GM23338 (cell line): Measurements from ENCODE around the gene ASTL. TPM values are rescaled to one million over a fixed set of nuclear protein-coding genes. Genes with fewer than 3 reads are reported as not detected.

Source experiments
- CTCF ChIP-seq, 2 experiments: fragments of 200-600 bp in 1 of 2; sonication (generic) in 1 of 2; conservative IDR thresholded peaks; 2 replicates each; pipeline versions ENCODE4 v1.5.1 to v1.6.1; 2016 to 2017; ENCODE audit warnings: antibody characterized with exemption in 2 of 2, low read depth in 2 of 2, mild to moderate bottlenecking in 2 of 2, moderate library complexity in 1 of 2
- EZH2phosphoT487 ChIP-seq: fragments of 200-600 bp; sonication (generic); IDR thresholded peaks from one replicate; pipeline ENCODE4 v1.8.1; 2018; ENCODE audit warnings: antibody characterized with exemption; ENCODE audit not compliant: unreplicated experiment
- JUNB ChIP-seq: IDR thresholded peaks from one replicate; pipeline ENCODE4 v1.6.1; 2016; ENCODE audit warnings: antibody characterized with exemption; ENCODE audit not compliant: unreplicated experiment
- NANOG ChIP-seq: IDR thresholded peaks from 2 replicates; pipeline ENCODE4 v1.6.1; 2016; ENCODE audit warnings: antibody characterized with exemption, borderline replicate concordance
- POLR2AphosphoS5 ChIP-seq: IDR thresholded peaks from 2 replicates; pipeline ENCODE4 v1.6.1; 2016; ENCODE audit warnings: antibody characterized with exemption, low read depth
- STAT1 ChIP-seq: IDR thresholded peaks from one replicate; pipeline ENCODE4 v1.6.1; 2016; ENCODE audit warnings: antibody characterized with exemption; ENCODE audit not compliant: unreplicated experiment
- ZNF114 ChIP-seq: fragments of 250-450 bp; sonication (Bioruptor Pico); IDR thresholded peaks from 2 replicates; pipeline ENCODE4 v1.5.0; 2020; ENCODE audit warnings: mild to moderate bottlenecking, moderate library complexity
- ZNF462 ChIP-seq: fragments of 250-450 bp; sonication (Bioruptor Pico); IDR thresholded peaks from 2 replicates; pipeline ENCODE4 v1.5.0; 2020; ENCODE audit warnings: mild to moderate bottlenecking, moderate library complexity
- polyA plus RNA-seq: library from polyadenylated mRNA; unstranded; fragments of >200 nt; fragmentation: Nextera tagmentation; extraction: Ambion mirVana; gene quantifications from 2 replicates; pipeline ENCODE4 v1.2.1, GENCODE V29; 2016
- total RNA-seq: library from RNA; depleted of rRNA; stranded (reverse); fragments of >200 nt; shearing (Covaris generic); gene quantifications from 2 replicates; pipeline ENCODE4 v1.2.3, GENCODE V29; 2014
- TF ChIP-seq, protein P1 (sequence below): IDR thresholded peaks from 2 replicates; pipeline ENCODE4 v1.6.1; 2016; ENCODE audit warnings: antibody characterized with exemption
- TF ChIP-seq, protein P2 (sequence below): IDR thresholded peaks from one replicate; pipeline ENCODE4 v1.6.1; 2018; ENCODE audit warnings: antibody characterized with exemption; ENCODE audit not compliant: unreplicated experiment

The ASTL gene
- total and polyA plus RNA-seq, 2 experiments from 2014 or later: 0.23 TPM; not detected in 1

- TF ChIP-seq ZNF462: no peak
- TF ChIP-seq, protein P1, sequence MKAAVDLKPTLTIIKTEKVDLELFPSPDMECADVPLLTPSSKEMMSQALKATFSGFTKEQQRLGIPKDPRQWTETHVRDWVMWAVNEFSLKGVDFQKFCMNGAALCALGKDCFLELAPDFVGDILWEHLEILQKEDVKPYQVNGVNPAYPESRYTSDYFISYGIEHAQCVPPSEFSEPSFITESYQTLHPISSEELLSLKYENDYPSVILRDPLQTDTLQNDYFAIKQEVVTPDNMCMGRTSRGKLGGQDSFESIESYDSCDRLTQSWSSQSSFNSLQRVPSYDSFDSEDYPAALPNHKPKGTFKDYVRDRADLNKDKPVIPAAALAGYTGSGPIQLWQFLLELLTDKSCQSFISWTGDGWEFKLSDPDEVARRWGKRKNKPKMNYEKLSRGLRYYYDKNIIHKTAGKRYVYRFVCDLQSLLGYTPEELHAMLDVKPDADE: no peak
- TF ChIP-seq EZH2phosphoT487: no peak
- TF ChIP-seq ZNF114 (CRISPR knock-in tag): no peak
- TF ChIP-seq CTCF (conservative IDR thresholded peaks at IDR 0.05; ENCODE audit: low read depth in 2 of 2): no peak
- no peak for TF ChIP-seq NANOG
- no peak for TF ChIP-seq JUNB
- TF ChIP-seq, protein P2, sequence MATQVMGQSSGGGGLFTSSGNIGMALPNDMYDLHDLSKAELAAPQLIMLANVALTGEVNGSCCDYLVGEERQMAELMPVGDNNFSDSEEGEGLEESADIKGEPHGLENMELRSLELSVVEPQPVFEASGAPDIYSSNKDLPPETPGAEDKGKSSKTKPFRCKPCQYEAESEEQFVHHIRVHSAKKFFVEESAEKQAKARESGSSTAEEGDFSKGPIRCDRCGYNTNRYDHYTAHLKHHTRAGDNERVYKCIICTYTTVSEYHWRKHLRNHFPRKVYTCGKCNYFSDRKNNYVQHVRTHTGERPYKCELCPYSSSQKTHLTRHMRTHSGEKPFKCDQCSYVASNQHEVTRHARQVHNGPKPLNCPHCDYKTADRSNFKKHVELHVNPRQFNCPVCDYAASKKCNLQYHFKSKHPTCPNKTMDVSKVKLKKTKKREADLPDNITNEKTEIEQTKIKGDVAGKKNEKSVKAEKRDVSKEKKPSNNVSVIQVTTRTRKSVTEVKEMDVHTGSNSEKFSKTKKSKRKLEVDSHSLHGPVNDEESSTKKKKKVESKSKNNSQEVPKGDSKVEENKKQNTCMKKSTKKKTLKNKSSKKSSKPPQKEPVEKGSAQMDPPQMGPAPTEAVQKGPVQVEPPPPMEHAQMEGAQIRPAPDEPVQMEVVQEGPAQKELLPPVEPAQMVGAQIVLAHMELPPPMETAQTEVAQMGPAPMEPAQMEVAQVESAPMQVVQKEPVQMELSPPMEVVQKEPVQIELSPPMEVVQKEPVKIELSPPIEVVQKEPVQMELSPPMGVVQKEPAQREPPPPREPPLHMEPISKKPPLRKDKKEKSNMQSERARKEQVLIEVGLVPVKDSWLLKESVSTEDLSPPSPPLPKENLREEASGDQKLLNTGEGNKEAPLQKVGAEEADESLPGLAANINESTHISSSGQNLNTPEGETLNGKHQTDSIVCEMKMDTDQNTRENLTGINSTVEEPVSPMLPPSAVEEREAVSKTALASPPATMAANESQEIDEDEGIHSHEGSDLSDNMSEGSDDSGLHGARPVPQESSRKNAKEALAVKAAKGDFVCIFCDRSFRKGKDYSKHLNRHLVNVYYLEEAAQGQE: no peak
- TF ChIP-seq POLR2AphosphoS5: no peak
- TF ChIP-seq STAT1: no peak
These were observed 33.5 kb upstream of the ASTL start (continued) for GRCh38 chr2:96171831-96172230.
